Neural progenitor cell (in vitro differentiated cells): Measurements from ENCODE around the gene ANKK1.

ENCODE experiments used
- CTCF ChIP-seq: fragments of 200-600 bp; sonication (generic); IDR thresholded peaks from 2 replicates; pipeline ENCODE4 v1.5.1; 2017; ENCODE audit warnings: antibody characterized with exemption, mild to moderate bottlenecking
- EZH2phosphoT487 ChIP-seq: fragments of 200-600 bp; sonication (generic); IDR thresholded peaks from 2 replicates; pipeline ENCODE4 v1.6.1; 2017; ENCODE audit warnings: antibody characterized with exemption

GRCh38 chr11:113447621-113448315 lies 60.2 kb downstream of the ANKK1 start:
- TF ChIP-seq CTCF (no peak), EZH2phosphoT487 (no peak)
